ENCODE results near the gene TMEM61. TPM values are rescaled to one million over a fixed set of nuclear protein-coding genes. Genes with fewer than 3 reads are reported as not detected.
A peak's percentile ranks its signal among the peaks of the same experiment; 100 is the strongest.

Gene TMEM61
- total RNA-seq, 1 experiment from 2014 or later = 0.95 TPM

GRCh38 chr1:54969879-54970278, 10.5 kb upstream of the TMEM61 start:
- H4K20me1 ChIP-seq (ENCODE audit: low read length) = no peaks in the 10 kb centered on the region
- H3K27ac ChIP-seq (ENCODE audit: low read length) = no peak overlapping the region
- DNase-seq (no peak), ATAC-seq (no peak)
- no peaks in the 10 kb centered on the region for H3K79me2 ChIP-seq (ENCODE audit: low read length)
- no peak overlapping the region for H3K4me3 ChIP-seq (ENCODE audit: low read length)
- no peaks in the 10 kb centered on the region for H3K9me3 ChIP-seq (ENCODE audit: low read length)
- peaks cover 5% of the 10 kb centered on the region for H3F3A ChIP-seq (ENCODE audit: low read length, unreplicated experiment)
- ChIA-PET CTCF (no interaction called here), POLR2A (ENCODE audit: unreplicated experiment) (no interaction called here)
- H3K27me3 ChIP-seq (ENCODE audit: low read length) = no peaks in the 10 kb centered on the region
- H3K4me1 ChIP-seq (ENCODE audit: insufficient read depth, low read length) = peaks cover 49% of the 10 kb centered on the region
- H3K36me3 ChIP-seq (ENCODE audit: low read depth, low read length) = no peaks in the 10 kb centered on the region
- TF ChIP-seq EZH2phosphoT487 (IDR thresholded peaks at IDR 0.05; ENCODE audit: borderline replicate concordance, low read length) (no peak), EZH2 (IDR thresholded peaks at IDR 0.05; ENCODE audit: low read length, unreplicated experiment) (no peak), CTCF (conservative IDR thresholded peaks at IDR 0.05; ENCODE audit: low read depth, low read length) (no peak)
- no peak overlapping the region for H3K4me2 ChIP-seq (ENCODE audit: low read length)
- no peak overlapping the region for H2AFZ ChIP-seq (ENCODE audit: low read length)
- H3K9ac ChIP-seq (ENCODE audit: low read length) = no peak overlapping the region
- H3K9me2 ChIP-seq (replicated peaks; ENCODE audit: low read length) = no peaks in the 10 kb centered on the region
- intact Hi-C loops (cut with micrococcal nuclease) = no loop called here
- BruUV-seq (replicated peaks) = no TSS peak

GRCh38 chr1:54970901-54971300, 9.5 kb upstream of the TMEM61 start:
- H3F3A ChIP-seq (ENCODE audit: low read length, unreplicated experiment) = peaks cover 5% of the 10 kb centered on the region
- H3K9me3 ChIP-seq (ENCODE audit: low read length) = no peaks in the 10 kb centered on the region
- H3K27ac ChIP-seq (ENCODE audit: low read length) = peak overlapping the region; percentile 92
- ATAC-seq (peak; percentile 40), DNase-seq (peak; percentile 75)
- no peaks in the 10 kb centered on the region for H4K20me1 ChIP-seq (ENCODE audit: low read length)
- peaks cover 52% of the 10 kb centered on the region for H3K4me1 ChIP-seq (ENCODE audit: insufficient read depth, low read length)
- ChIA-PET POLR2A (ENCODE audit: unreplicated experiment) (no interaction called here), CTCF (interaction anchor here (0.7 kb wide), 2 partner anchors 21 to 26 kb away, joined by 3 to 4 read pairs; no protein-coding TSS in a partner anchor)
- no peaks in the 10 kb centered on the region for H3K27me3 ChIP-seq (ENCODE audit: low read length)
- H3K9ac ChIP-seq (ENCODE audit: low read length) = peak overlapping the region; percentile 35; the same call in 1 of the 2 replicates
- H3K79me2 ChIP-seq (ENCODE audit: low read length) = no peaks in the 10 kb centered on the region
- TF ChIP-seq EZH2phosphoT487 (IDR thresholded peaks at IDR 0.05; ENCODE audit: borderline replicate concordance, low read length) (no peak), CTCF (conservative IDR thresholded peaks at IDR 0.05; ENCODE audit: low read depth, low read length) (no peak), EZH2 (IDR thresholded peaks at IDR 0.05; ENCODE audit: low read length, unreplicated experiment) (no peak)
- no peaks in the 10 kb centered on the region for H3K36me3 ChIP-seq (ENCODE audit: low read depth, low read length)
- H3K4me3 ChIP-seq (ENCODE audit: low read length) = peak overlapping the region; percentile 1; the same call in 1 of the 2 replicates
- BruUV-seq (replicated peaks) = no TSS peak
- H2AFZ ChIP-seq (ENCODE audit: low read length) = no peak overlapping the region
- H3K9me2 ChIP-seq (replicated peaks; ENCODE audit: low read length) = no peaks in the 10 kb centered on the region
- peak overlapping the region; percentile 44 for H3K4me2 ChIP-seq (ENCODE audit: low read length)
- intact Hi-C loops (cut with micrococcal nuclease) = loop anchor here (1.0 kb wide), 2 partner anchors 16 to 21 kb away; no protein-coding TSS in a partner anchor

- peak overlapping the region; percentile 35; the same call in 1 of the 2 replicates for H3K9ac ChIP-seq (ENCODE audit: low read length)
- peaks cover 47% of the 10 kb centered on the region for H3K4me1 ChIP-seq (ENCODE audit: insufficient read depth, low read length)
- TF ChIP-seq CTCF (conservative IDR thresholded peaks at IDR 0.05; ENCODE audit: low read depth, low read length) (no peak), EZH2phosphoT487 (IDR thresholded peaks at IDR 0.05; ENCODE audit: borderline replicate concordance, low read length) (no peak), EZH2 (IDR thresholded peaks at IDR 0.05; ENCODE audit: low read length, unreplicated experiment) (no peak)
- DNase-seq (peak; percentile 92), ATAC-seq (peak; percentile 92)
- H3K9me3 ChIP-seq (ENCODE audit: low read length) = no peaks in the 10 kb centered on the region
- ChIA-PET POLR2A (ENCODE audit: unreplicated experiment) (no interaction called here), CTCF (interaction anchor here (0.7 to 1.9 kb wide), 3 partner anchors 21 to 51 kb away, joined by 3 to 5 read pairs (median 4); no protein-coding TSS in a partner anchor)
- peak overlapping the region; percentile 92 for H3K27ac ChIP-seq (ENCODE audit: low read length)
- H3K79me2 ChIP-seq (ENCODE audit: low read length) = no peaks in the 10 kb centered on the region
- peak overlapping the region; percentile 44 for H3K4me2 ChIP-seq (ENCODE audit: low read length)
- H3K36me3 ChIP-seq (ENCODE audit: low read depth, low read length) = no peaks in the 10 kb centered on the region
- H3K4me3 ChIP-seq (ENCODE audit: low read length) = peak overlapping the region; percentile 1; the same call in 1 of the 2 replicates
- no peaks in the 10 kb centered on the region for H3K27me3 ChIP-seq (ENCODE audit: low read length)
- H4K20me1 ChIP-seq (ENCODE audit: low read length) = no peaks in the 10 kb centered on the region
- H3F3A ChIP-seq (ENCODE audit: low read length, unreplicated experiment) = peaks cover 5% of the 10 kb centered on the region
- H2AFZ ChIP-seq (ENCODE audit: low read length) = no peak overlapping the region
- H3K9me2 ChIP-seq (replicated peaks; ENCODE audit: low read length) = no peaks in the 10 kb centered on the region
- no TSS peak for BruUV-seq (replicated peaks)
- intact Hi-C loops (cut with micrococcal nuclease) = loop anchor here (1.0 kb wide), 2 partner anchors 16 to 21 kb away; no protein-coding TSS in a partner anchor
These were observed 9.1 kb upstream of the TMEM61 start for GRCh38 chr1:54971317-54971791.

Data from PC-3 (cell line).